K562 treated with DMSO at 1 percent for 12 hours (cell line): ENCODE measurements around the gene L3MBTL1. TPM values are rescaled to one million over a fixed set of nuclear protein-coding genes. Genes with fewer than 3 reads are reported as not detected.

Source experiments
- total RNA-seq: library from RNA; unstranded; fragments of 300-600 nt; gene quantifications from 2 replicates; pipeline ENCODE4 v1.2.3, GENCODE V29; 2022; ENCODE audit not compliant: insufficient read depth

Gene L3MBTL1
- 1.6 and 5.4 TPM in 2 replicates for total RNA-seq

DNA sequence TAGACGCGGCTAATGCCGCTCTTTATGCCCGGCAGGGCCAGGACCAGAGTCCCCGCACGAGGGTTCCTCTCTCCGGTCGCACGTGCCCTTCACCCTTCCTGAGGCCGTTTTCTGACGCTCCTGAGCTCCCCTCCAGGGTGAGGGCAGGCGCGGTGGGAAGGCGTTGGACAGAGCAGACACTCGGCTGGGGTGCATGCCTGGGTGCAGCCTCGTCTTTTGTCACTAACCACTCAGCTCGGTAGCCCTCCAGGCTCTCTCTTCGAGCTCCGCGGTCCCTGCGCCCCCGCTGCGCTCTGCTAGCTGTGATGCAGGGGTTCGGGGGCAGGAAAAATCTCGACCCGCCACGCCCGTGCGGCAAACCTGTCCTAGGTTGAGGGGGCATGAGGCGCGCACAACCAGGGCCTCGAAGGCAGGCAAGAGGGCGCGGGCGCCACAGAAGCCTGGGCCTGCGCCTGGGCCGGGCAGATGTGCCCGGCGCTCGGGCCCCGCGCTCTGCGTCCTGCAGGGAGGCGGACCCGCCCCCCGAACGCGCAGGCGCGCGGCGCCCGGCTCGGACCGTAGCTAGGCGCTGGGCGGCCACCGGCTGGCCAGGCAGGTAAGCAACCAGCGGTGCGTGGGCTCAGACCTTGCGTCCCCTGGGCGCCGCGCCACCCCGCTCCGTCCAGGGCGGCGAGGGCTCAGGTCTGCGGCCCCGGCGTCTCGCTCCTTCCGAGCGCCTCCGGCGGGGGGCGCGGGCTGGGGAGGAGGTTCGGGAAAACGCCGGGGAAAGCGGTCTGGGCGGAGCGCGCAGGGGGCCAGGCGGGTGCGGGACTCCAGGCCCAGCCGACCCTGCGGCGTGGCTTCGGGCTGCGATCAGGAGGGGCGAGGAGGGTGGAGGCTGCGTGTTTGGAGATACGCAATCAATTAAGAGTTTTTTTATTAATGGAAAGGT, at the start of gene L3MBTL1:
Gene L3MBTL1, plus strand, starts transcription at position 548 of the 931 bp plus-strand sequence. CDS start 5,807 bp downstream, outside the sequence.

DNA sequence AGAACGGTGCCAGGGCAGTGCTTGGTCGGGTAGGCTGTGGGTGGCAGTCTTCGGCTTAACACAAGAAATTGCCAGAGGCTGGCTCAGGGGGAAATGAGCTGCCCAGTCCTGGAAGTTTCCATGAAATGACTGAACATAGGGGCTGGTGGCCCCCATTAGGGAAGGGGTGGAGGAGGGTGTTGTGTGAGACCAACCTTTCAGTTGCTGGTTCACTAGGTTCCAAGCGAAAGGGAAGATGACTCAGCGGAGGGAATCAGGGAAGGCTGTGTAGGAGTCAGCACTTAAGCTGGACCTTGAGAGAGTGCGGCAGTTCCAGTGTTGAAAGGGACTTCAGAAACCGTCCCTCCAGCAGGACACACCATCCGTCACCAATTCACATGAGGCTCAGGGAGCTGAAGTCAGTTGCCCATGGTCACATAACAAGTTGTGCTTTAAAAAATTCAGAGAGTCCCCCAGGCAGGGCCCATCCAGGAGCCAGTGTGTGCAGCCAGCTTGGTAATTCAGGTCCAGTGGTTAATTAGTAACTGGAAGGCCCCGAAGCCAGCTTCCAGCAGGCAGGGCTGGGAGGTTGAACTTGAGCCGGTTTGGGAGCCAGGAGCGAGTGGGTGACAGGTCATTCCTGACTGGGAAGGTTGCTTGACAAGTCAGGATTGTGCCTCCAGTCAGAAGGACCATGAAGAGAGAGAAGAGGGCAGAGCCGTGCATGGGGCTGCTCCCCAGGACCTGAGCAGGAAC, 51.1 kb downstream of the L3MBTL1 start, which contains the start of gene SGK2:
Gene SGK2, plus strand, starts transcription at position 616 of the 735 bp plus-strand sequence. CDS start 7,469 bp downstream, outside the sequence.

DNA sequence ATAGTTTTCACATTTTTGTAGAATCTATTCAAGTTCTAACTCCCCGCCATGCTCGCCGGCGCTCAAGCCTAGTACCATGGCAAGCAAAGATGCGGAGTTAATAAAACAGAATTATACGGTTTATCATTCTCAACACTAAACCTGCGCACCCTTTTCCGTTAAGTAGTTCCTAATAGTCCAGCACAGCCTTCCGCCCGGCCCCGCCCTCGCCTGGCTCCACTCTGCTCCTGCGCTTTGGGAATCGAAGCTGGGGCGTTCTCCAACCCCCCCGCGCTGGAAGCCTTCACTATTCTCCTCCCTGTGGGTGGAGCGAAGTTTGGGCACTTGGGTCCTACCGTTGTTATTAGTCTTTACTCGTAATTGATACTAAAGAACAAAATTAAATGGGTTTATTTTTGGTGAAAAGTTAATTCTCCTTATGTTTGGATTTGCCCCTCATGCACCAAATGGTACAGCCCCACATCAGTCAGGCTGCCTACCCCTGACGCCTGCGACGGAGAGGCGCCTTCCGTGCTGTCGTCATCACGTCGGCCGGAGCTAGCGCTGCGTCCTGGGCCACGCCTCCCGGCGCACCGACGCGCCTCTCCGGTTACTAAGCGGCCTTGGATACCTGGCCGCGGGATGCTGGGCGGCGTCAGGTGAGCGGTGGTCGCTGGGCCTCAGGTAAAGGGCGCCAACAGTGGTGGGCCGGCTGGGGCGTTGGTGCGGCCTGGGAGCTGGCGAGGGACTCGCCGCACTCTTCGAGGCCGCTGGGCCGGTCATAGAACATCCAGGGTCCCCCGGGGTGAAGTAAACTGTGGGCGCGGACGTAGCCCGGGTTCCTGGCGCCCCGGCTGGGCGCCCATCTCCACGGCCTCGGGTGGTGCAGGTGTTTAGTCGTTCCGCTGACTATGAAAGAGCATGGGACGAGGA, 83.2 kb downstream of the L3MBTL1 start, which contains the start of gene IFT52:
Gene IFT52, plus strand, starts transcription at position 546 of the 912 bp plus-strand sequence. CDS start 3,762 bp downstream, outside the sequence.

Other genes with a start within 250 kb of the L3MBTL1 start
- gene SRSF6, start 49.8 kb upstream of the L3MBTL1 start, total RNA-seq = 35.2 and 79.1 TPM in 2 replicates
- not detected in 2 replicates for gene SGK2, start 51.3 kb downstream of the L3MBTL1 start, total RNA-seq
- gene IFT52, start 83.2 kb downstream of the L3MBTL1 start, total RNA-seq = 19.8 and 22.5 TPM in 2 replicates
- 107 and 146 TPM in 2 replicates for gene MYBL2, start 159.4 kb downstream of the L3MBTL1 start, total RNA-seq
- not detected in 2 replicates for gene GTSF1L, start 219.3 kb downstream of the L3MBTL1 start, total RNA-seq